ENCODE data around the gene CAPN6.

- TF ChIP-seq CTCF (IDR thresholded peaks at IDR 0.05) (no peak), SIN3A (IDR thresholded peaks at IDR 0.05; ENCODE audit: borderline replicate concordance, insufficient read depth, low read depth, low read length) (no peak), REST (IDR thresholded peaks at IDR 0.05; ENCODE audit: insufficient read depth in 1 of 2, low read depth in 2 of 2, low read length in 1 of 2) (no peak), POLR2AphosphoS5 (IDR thresholded peaks at IDR 0.05; ENCODE audit: low read depth, low read length) (no peak)
Measured at GRCh38 chrX:111259559-111259958, 10.7 kb downstream of the CAPN6 start.

All from Panc1 (cell line).